ENCODE measurements around the gene MYG1.
"Not testable (repeated sequence)": the region's sequence is repeated elsewhere in the genome, so short reads cannot be mapped to it uniquely, and the experiment has no call there.

MYG1 gene

GRCh38 chr12:53279888-53280498 lies 19.5 kb upstream of the MYG1 start:
- in situ Hi-C loops (cut with HindIII; ENCODE audit: low sequenced_read_pairs): no loop called here

GRCh38 chr12:53286448-53286847 lies 13.0 kb upstream of the MYG1 start:
- in situ Hi-C loops (cut with HindIII; ENCODE audit: low sequenced_read_pairs): no loop called here

GRCh38 chr12:53287741-53288216 lies 11.7 kb upstream of the MYG1 start:
- in situ Hi-C loops (cut with HindIII; ENCODE audit: low sequenced_read_pairs): no loop called here

GRCh38 chr12:53288322-53288721 lies 11.2 kb upstream of the MYG1 start:
- in situ Hi-C loops (cut with HindIII; ENCODE audit: low sequenced_read_pairs): no loop called here

GRCh38 chr12:53289891-53290290 lies 9.6 kb upstream of the MYG1 start:
- in situ Hi-C loops (cut with HindIII; ENCODE audit: low sequenced_read_pairs): no loop called here

GRCh38 chr12:53290661-53291060 lies 8.8 kb upstream of the MYG1 start:
- in situ Hi-C loops (cut with HindIII; ENCODE audit: low sequenced_read_pairs): no loop called here

GRCh38 chr12:53292426-53292825 lies 7.1 kb upstream of the MYG1 start:
- in situ Hi-C loops (cut with HindIII; ENCODE audit: low sequenced_read_pairs): no loop called here

GRCh38 chr12:53295070-53295890 lies 4.2 kb upstream of the MYG1 start, which contains the start of gene PFDN5:
TSS of gene PFDN5 (plus strand) at chr12:53295542. CDS start at chr12:53295568, 26 bp downstream.
- in situ Hi-C loops (cut with HindIII; ENCODE audit: low sequenced_read_pairs): no loop called here

GRCh38 chr12:53295891-53296219 lies 3.6 kb upstream of the MYG1 start:
- in situ Hi-C loops (cut with HindIII; ENCODE audit: low sequenced_read_pairs): no loop called here

- in situ Hi-C loops (cut with HindIII; ENCODE audit: low sequenced_read_pairs): not testable (repeated sequence)
Measured at GRCh38 chr12:53297106-53297505, 2.4 kb upstream of the MYG1 start.

- in situ Hi-C loops (cut with HindIII; ENCODE audit: low sequenced_read_pairs): no loop called here
Measured at GRCh38 chr12:53298164-53298563, 1.3 kb upstream of the MYG1 start.

- in situ Hi-C loops (cut with HindIII; ENCODE audit: low sequenced_read_pairs): no loop called here
Measured at GRCh38 chr12:53299101-53299453, 418 bp upstream of the MYG1 start.

GRCh38 chr12:53300187-53300586 lies 692 bp downstream of the MYG1 start:
- in situ Hi-C loops (cut with HindIII; ENCODE audit: low sequenced_read_pairs): no loop called here

- in situ Hi-C loops (cut with HindIII; ENCODE audit: low sequenced_read_pairs): no loop called here
Measured at GRCh38 chr12:53302903-53303302, 3.4 kb downstream of the MYG1 start.

- in situ Hi-C loops (cut with HindIII; ENCODE audit: low sequenced_read_pairs): no loop called here
Measured at GRCh38 chr12:53306826-53307225, 7.3 kb downstream of the MYG1 start.

GRCh38 chr12:53308276-53308675 lies 8.8 kb downstream of the MYG1 start:
- in situ Hi-C loops (cut with HindIII; ENCODE audit: low sequenced_read_pairs): no loop called here

GRCh38 chr12:53313996-53314395 lies 14.5 kb downstream of the MYG1 start:
- in situ Hi-C loops (cut with HindIII; ENCODE audit: low sequenced_read_pairs): no loop called here

GRCh38 chr12:53320352-53321195 lies 21.1 kb downstream of the MYG1 start:
- in situ Hi-C loops (cut with HindIII; ENCODE audit: low sequenced_read_pairs): no loop called here

GRCh38 chr12:53324113-53324778 lies 24.8 kb downstream of the MYG1 start:
- in situ Hi-C loops (cut with HindIII; ENCODE audit: low sequenced_read_pairs): no loop called here

GRCh38 chr12:53324779-53325510 lies 25.4 kb downstream of the MYG1 start:
- in situ Hi-C loops (cut with HindIII; ENCODE audit: low sequenced_read_pairs): no loop called here
